IMR-90 (cell line): ENCODE data around the gene F13A1. TPM values are rescaled to one million over a fixed set of nuclear protein-coding genes. Genes with fewer than 3 reads are reported as not detected.

ENCODE experiments used
- ATAC-seq: fragments of 200-7000 bp; cut with Tn5 transposase; 2 replicates; pipeline ENCODE4 v1.9.1; 2020; ENCODE audit warnings: low read depth, mild to moderate bottlenecking, moderate library complexity
- BruUV-seq: library from RNA; stranded (reverse); fragments of 400-500 nt; replicated peaks from 2 replicates; lab custom pipeline; 2021; lab: Mats Ljungman, UMichigan
- CTCF ChIA-PET: fragments of 300-600 bp; formaldehyde crosslinking; extraction: SDS; loops from one replicate; lab custom pipeline; 2021; ENCODE audit warnings: antibody characterized with exemption; lab: Yijun Ruan, JAX
- POLR2A ChIA-PET: fragments of 300-600 bp; sonication (Branson Sonifier 250); formaldehyde crosslinking; loops from one replicate; lab custom pipeline; 2022; ENCODE audit warnings: antibody characterized with exemption; ENCODE audit not compliant: unreplicated experiment; lab: Charles Lee
- DNase-seq: peaks from one replicate; pipeline ENCODE4 v3.0.0; 2013
- H2AFZ ChIP-seq: replicated peaks from 2 replicates; pipeline ENCODE3; 2013; ENCODE audit warnings: low read length, mild to moderate bottlenecking; ENCODE audit not compliant: poor library complexity
- H2AK5ac ChIP-seq: 2 replicates; pipeline ENCODE4 v1.6.1; 2013; ENCODE audit warnings: low read depth, low read length, inconsistent platforms
- H2AK9ac ChIP-seq: replicated peaks from 2 replicates; pipeline ENCODE3; 2013; ENCODE audit warnings: mild to moderate bottlenecking, low read depth, low read length, moderate library complexity; ENCODE audit not compliant: poor library complexity
- H2BK120ac ChIP-seq: 2 replicates; pipeline ENCODE4 v1.6.1; 2013; ENCODE audit warnings: low read depth, low read length, inconsistent platforms
- H2BK15ac ChIP-seq: 3 replicates; pipeline ENCODE4 v1.6.1; 2013; ENCODE audit warnings: low read depth, low read length, inconsistent platforms
- H2BK20ac ChIP-seq: 2 replicates; pipeline ENCODE4 v1.6.1; 2013; ENCODE audit warnings: low read depth, mild to moderate bottlenecking, inconsistent platforms, low read length, moderate library complexity
- H2BK5ac ChIP-seq: 2 replicates; pipeline ENCODE4 v1.6.1; 2013; ENCODE audit warnings: mild to moderate bottlenecking, low read depth, low read length, inconsistent platforms; ENCODE audit not compliant: poor library complexity, severe bottlenecking
- H3K14ac ChIP-seq: replicated peaks from 2 replicates; pipeline ENCODE4 v1.6.1; 2013; ENCODE audit warnings: low read depth, low read length, inconsistent platforms
- H3K18ac ChIP-seq: 2 replicates; pipeline ENCODE4 v1.6.1; 2013; ENCODE audit warnings: low read depth, low read length, control low read depth
- H3K23ac ChIP-seq: 2 replicates; pipeline ENCODE4 v1.6.1; 2013; ENCODE audit warnings: low read depth, low read length, inconsistent platforms
- H3K27ac ChIP-seq: 2 replicates; pipeline ENCODE4 v1.5.1; 2013; ENCODE audit warnings: mild to moderate bottlenecking, control low read depth, low read length; ENCODE audit not compliant: insufficient read depth
- H3K27me3 ChIP-seq: 2 replicates; pipeline ENCODE4 v1.6.1; 2013; ENCODE audit warnings: low read length; ENCODE audit not compliant: control insufficient read depth, insufficient read depth
- H3K36me3 ChIP-seq: 2 replicates; pipeline ENCODE4 v1.6.1; 2013; ENCODE audit warnings: low read length, mixed read lengths; ENCODE audit not compliant: control insufficient read depth, insufficient read depth
- H3K4ac ChIP-seq: 2 replicates; pipeline ENCODE4 v1.6.1; 2013; ENCODE audit warnings: low read depth, low read length, inconsistent platforms
- H3K4me1 ChIP-seq: 2 replicates; pipeline ENCODE4 v1.6.1; 2013; ENCODE audit warnings: low read length, mixed read lengths; ENCODE audit not compliant: control insufficient read depth, insufficient read depth
- H3K4me2 ChIP-seq: 2 replicates; pipeline ENCODE4 v1.6.1; 2013; ENCODE audit warnings: low read depth, mild to moderate bottlenecking, control low read depth, low read length, moderate library complexity
- H3K4me3 ChIP-seq: 2 replicates; pipeline ENCODE4 v1.5.1; 2013; ENCODE audit warnings: low read depth, mild to moderate bottlenecking, control low read depth, low read length, moderate library complexity; ENCODE audit not compliant: insufficient read depth
- H3K56ac ChIP-seq: 2 replicates; pipeline ENCODE4 v1.6.1; 2013; ENCODE audit warnings: low read length, inconsistent platforms; ENCODE audit not compliant: insufficient read depth; ENCODE audit errors: extremely low read depth
- H3K79me1 ChIP-seq, 2 experiments: 2 replicates each; pipeline ENCODE4 v1.6.1; 2013; ENCODE audit warnings: low read length in 2 of 2, inconsistent platforms in 1 of 2, low read depth in 1 of 2
- H3K9ac ChIP-seq: 2 replicates; pipeline ENCODE4 v1.6.1; 2013; ENCODE audit warnings: low read depth, low read length, control low read depth
- H3K9me1 ChIP-seq: 2 replicates; pipeline ENCODE4 v1.6.1; 2013; ENCODE audit warnings: low read length, inconsistent platforms; ENCODE audit not compliant: insufficient read depth
- H3K9me3 ChIP-seq: 2 replicates; pipeline ENCODE4 v1.6.1; 2013; ENCODE audit warnings: low read length; ENCODE audit not compliant: control insufficient read depth, insufficient read depth
- H4K20me1 ChIP-seq: 2 replicates; pipeline ENCODE4 v1.6.1; 2013; ENCODE audit warnings: low read length, inconsistent platforms; ENCODE audit not compliant: insufficient read depth
- H4K5ac ChIP-seq: 2 replicates; pipeline ENCODE4 v1.6.1; 2013; ENCODE audit warnings: mild to moderate bottlenecking, low read depth, low read length, control low read depth
- H4K8ac ChIP-seq, 2 experiments: 2 replicates each; pipeline ENCODE4 v1.6.1; 2013; ENCODE audit warnings: low read depth in 2 of 2, low read length in 2 of 2, control low read depth in 1 of 2, inconsistent platforms in 1 of 2
- H4K91ac ChIP-seq: 2 replicates; pipeline ENCODE4 v1.6.1; 2013; ENCODE audit warnings: low read depth, low read length, inconsistent platforms; ENCODE audit not compliant: insufficient read depth
- BHLHE40 ChIP-seq: fragments of 150-350 bp; IDR thresholded peaks from 2 replicates; pipeline ENCODE4 v1.6.1; 2016; ENCODE audit warnings: mild to moderate bottlenecking, low read depth, low read length
- CEBPB ChIP-seq: IDR thresholded peaks from 2 replicates; pipeline ENCODE4 v1.6.1; 2012; ENCODE audit warnings: low read depth, low read length, improper control_type of control experiment
- FOS ChIP-seq: fragments of 150-350 bp; IDR thresholded peaks from 2 replicates; pipeline ENCODE4 v1.6.1; 2016; ENCODE audit warnings: low read depth, low read length
- MAFK ChIP-seq: IDR thresholded peaks from 2 replicates; pipeline ENCODE4 v1.6.1; 2012; ENCODE audit warnings: low read depth, low read length, improper control_type of control experiment
- MAZ ChIP-seq: IDR thresholded peaks from 2 replicates; pipeline ENCODE4 v1.6.1; 2012; ENCODE audit warnings: low read depth, mild to moderate bottlenecking, low read length, improper control_type of control experiment, moderate library complexity, borderline replicate concordance
- MXI1 ChIP-seq: IDR thresholded peaks from 2 replicates; pipeline ENCODE4 v1.6.1; 2012; ENCODE audit warnings: low read depth, mild to moderate bottlenecking, low read length, moderate library complexity, borderline replicate concordance
- POLR2A ChIP-seq: IDR thresholded peaks from 2 replicates; pipeline ENCODE4 v1.6.1; 2012; ENCODE audit warnings: mild to moderate bottlenecking, low read depth, low read length
- RCOR1 ChIP-seq: IDR thresholded peaks from 2 replicates; pipeline ENCODE4 v1.6.1; 2012; ENCODE audit warnings: mild to moderate bottlenecking, low read length, improper control_type of control experiment; ENCODE audit not compliant: insufficient replicate concordance
- SMC3 ChIP-seq: fragments of 150-350 bp; IDR thresholded peaks from 2 replicates; pipeline ENCODE4 v1.6.1; 2016; ENCODE audit warnings: low read depth, mild to moderate bottlenecking, antibody characterized with exemption, low read length, moderate library complexity
- WGBS, 2 experiments: methylation state at CpG; one replicate each; pipeline versions ENCODE4 v1.1.5 to v1.1.7; 2013; ENCODE audit warnings: missing lambda C conversion rate in 2 of 2; ENCODE audit not compliant: insufficient read length in 1 of 2; ENCODE audit errors: extremely low coverage in 2 of 2; 5-methylcytosine and 5-hydroxymethylcytosine counted together
- dilution Hi-C: fragments of 300-500 bp; cut with HindIII; formaldehyde crosslinking; loops from one replicate; pipeline ENCODE4 v1.14.3; 2018; ENCODE audit warnings: low sequenced_read_pairs; ENCODE audit not compliant: unreplicated experiment
- in situ Hi-C: fragments of 300-500 bp; cut with MboI; formaldehyde crosslinking; loops from 3 replicates; pipeline ENCODE4 v1.14.3; 2019; ENCODE audit warnings: low sequenced_read_pairs, inconsistent platforms, mixed read lengths
- intact Hi-C: fragments of 100-400 bp; cut with micrococcal nuclease; formaldehyde crosslinking; loops from 2 replicates; pipeline ENCODE4 v1.10.0; 2022
- polyA plus RNA-seq, 3 experiments: library from polyadenylated mRNA; depleted of rRNA; stranded (reverse); fragments of >200 nt; gene quantifications; 2 replicates each; pipeline ENCODE4 v1.2.3, GENCODE V29; 2012; ENCODE audit warnings: low replicate concordance in 1 of 3
- total RNA-seq: library from RNA; depleted of rRNA; stranded (reverse); fragments of >200 nt; gene quantifications from 2 replicates; pipeline ENCODE4 v1.2.3, GENCODE V29; 2012
- TF ChIP-seq, protein P1 (sequence below): fragments of 150-350 bp; IDR thresholded peaks from 2 replicates; pipeline ENCODE4 v1.6.1; 2017; ENCODE audit warnings: mild to moderate bottlenecking, antibody characterized with exemption, low read length, low read depth

F13A1 gene
- total and polyA plus RNA-seq, 2 of the 4 experiments (the other 2 are of a cell fraction): not detected

DNA sequence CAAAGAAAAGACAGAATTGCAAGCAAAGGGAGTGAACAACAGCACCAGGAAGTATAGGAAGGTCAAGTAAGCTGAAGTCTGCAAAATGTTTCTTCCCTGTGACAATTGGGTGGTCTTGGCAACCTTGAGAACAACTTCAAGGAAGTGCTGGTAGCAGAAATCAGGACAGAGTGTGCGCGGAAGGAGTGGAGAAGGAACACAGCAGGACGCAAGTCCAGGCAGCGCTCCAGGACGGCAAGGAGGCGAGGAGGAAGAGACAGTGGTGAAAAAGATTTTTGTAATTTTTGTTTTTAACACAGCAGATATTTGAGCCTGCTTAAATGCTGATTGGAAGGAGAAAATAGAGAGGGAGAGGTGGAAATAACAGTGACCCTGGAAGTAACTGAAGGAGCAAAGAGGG, 141.7 kb downstream of the F13A1 start:
- H4K91ac ChIP-seq: no peak overlapping the region
- no peak overlapping the region for H2BK15ac ChIP-seq
- no peak overlapping the region for H3K27ac ChIP-seq
- H3K18ac ChIP-seq: no peak overlapping the region
- intact Hi-C loops (no loop called here), dilution Hi-C loops (no loop called here), in situ Hi-C loops (no loop called here)
- peaks cover 30% of the 10 kb centered on the region for H3K9me3 ChIP-seq
- no peak overlapping the region for H4K8ac ChIP-seq
- no peak overlapping the region for H3K4me3 ChIP-seq
- no peaks in the 10 kb centered on the region for H3K9me1 ChIP-seq
- no peaks in the 10 kb centered on the region for H3K4me1 ChIP-seq
- 37% methylated on average over 6 of the region's 6 CpGs; no CpG with 5 or more reads in 1 of the 2 experiments for WGBS, 2 experiments
- no peaks in the 10 kb centered on the region for H3K36me3 ChIP-seq
- H3K56ac ChIP-seq: no peak overlapping the region
- no peak overlapping the region for H2AFZ ChIP-seq
- ATAC-seq: no peak
- no peak overlapping the region for H3K4me2 ChIP-seq
- no TSS peak for BruUV-seq
- H3K4ac ChIP-seq: no peak overlapping the region
- H3K79me1 ChIP-seq: no peaks in the 10 kb centered on the region
- no peaks in the 10 kb centered on the region for H4K20me1 ChIP-seq
- H3K23ac ChIP-seq: no peak overlapping the region
- ChIA-PET POLR2A (no interaction called here), CTCF (no interaction called here)
- no peak overlapping the region for H2BK5ac ChIP-seq
- DNase-seq: no peak
- no peak overlapping the region for H4K5ac ChIP-seq
- no peak overlapping the region for H3K14ac ChIP-seq
- no peak for TF ChIP-seq CEBPB
- TF ChIP-seq SMC3: no peak
- TF ChIP-seq MXI1: no peak
- TF ChIP-seq RCOR1: no peak
- TF ChIP-seq POLR2A: no peak
- TF ChIP-seq BHLHE40: no peak
- TF ChIP-seq MAZ: no peak
- TF ChIP-seq, protein P1, sequence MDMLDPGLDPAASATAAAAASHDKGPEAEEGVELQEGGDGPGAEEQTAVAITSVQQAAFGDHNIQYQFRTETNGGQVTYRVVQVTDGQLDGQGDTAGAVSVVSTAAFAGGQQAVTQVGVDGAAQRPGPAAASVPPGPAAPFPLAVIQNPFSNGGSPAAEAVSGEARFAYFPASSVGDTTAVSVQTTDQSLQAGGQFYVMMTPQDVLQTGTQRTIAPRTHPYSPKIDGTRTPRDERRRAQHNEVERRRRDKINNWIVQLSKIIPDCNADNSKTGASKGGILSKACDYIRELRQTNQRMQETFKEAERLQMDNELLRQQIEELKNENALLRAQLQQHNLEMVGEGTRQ: no peak
- no peak for TF ChIP-seq MAFK
- TF ChIP-seq FOS: no peak
- no peak overlapping the region for H2BK120ac ChIP-seq
- H2BK20ac ChIP-seq: no peak overlapping the region
- H2AK5ac ChIP-seq: no peak overlapping the region
- H3K27me3 ChIP-seq: no peaks in the 10 kb centered on the region
- no peak overlapping the region for H3K9ac ChIP-seq
- no peak overlapping the region for H2AK9ac ChIP-seq
